Dedifferentiated amniotic fluid mesenchymal stem cell (primary cell): ENCODE data around the gene TANGO2.

ENCODE experiments used
- DNase-seq: peaks from one replicate; pipeline ENCODE4 v3.0.0-alpha.2; 2016; ENCODE audit errors: extremely low spot score

TANGO2 gene

GRCh38 chr22:20043057-20043996 lies 22.4 kb downstream of the TANGO2 start:
- no peak for DNase-seq

GRCh38 chr22:20043997-20044342 lies 23.1 kb downstream of the TANGO2 start:
- no peak for DNase-seq

- DNase-seq: no peak
These were observed 23.7 kb downstream of the TANGO2 start for GRCh38 chr22:20044495-20045151.

GRCh38 chr22:20046730-20047129 lies 25.8 kb downstream of the TANGO2 start:
- DNase-seq: no peak

- DNase-seq: no peak
These were observed 31.0 kb downstream of the TANGO2 start for GRCh38 chr22:20051927-20052308.

- DNase-seq: no peak
These were observed 31.7 kb downstream of the TANGO2 start for GRCh38 chr22:20052309-20053259.

GRCh38 chr22:20053407-20054033 lies 32.6 kb downstream of the TANGO2 start:
- DNase-seq: no peak

GRCh38 chr22:20054034-20054427 lies 33.1 kb downstream of the TANGO2 start:
- no peak for DNase-seq

GRCh38 chr22:20054485-20054884 lies 33.6 kb downstream of the TANGO2 start:
- DNase-seq: no peak

- no peak for DNase-seq
These were observed 34.2 kb downstream of the TANGO2 start for GRCh38 chr22:20055144-20055543.

- no peak for DNase-seq
These were observed 34.7 kb downstream of the TANGO2 start for GRCh38 chr22:20055654-20056053.

- DNase-seq: no peak
These were observed 35.3 kb downstream of the TANGO2 start for GRCh38 chr22:20056161-20056560.

- no peak for DNase-seq
These were observed 35.9 kb downstream of the TANGO2 start for GRCh38 chr22:20056696-20057386.

GRCh38 chr22:20057596-20058268 lies 36.8 kb downstream of the TANGO2 start:
- DNase-seq: no peak

GRCh38 chr22:20058989-20059770 lies 38.3 kb downstream of the TANGO2 start:
- no peak for DNase-seq

- no peak for DNase-seq
These were observed 40.0 kb downstream of the TANGO2 start for GRCh38 chr22:20060700-20061480.

- DNase-seq: no peak
These were observed 40.6 kb downstream of the TANGO2 start for GRCh38 chr22:20061481-20061861.

GRCh38 chr22:20062043-20062765 lies 41.3 kb downstream of the TANGO2 start:
- no peak for DNase-seq
